Neural cell (in vitro differentiated cells): ENCODE data around the gene FLVCR1. TPM values are rescaled to one million over a fixed set of nuclear protein-coding genes. Genes with fewer than 3 reads are reported as not detected.

Source experiments
- H2AFZ ChIP-seq: fragments of 200-600, 300-800 bp; sonication (generic), shearing (Covaris generic); 2 replicates; pipeline ENCODE4 v1.6.0; 2014; ENCODE audit warnings: low read depth, mild to moderate bottlenecking, antibody characterized with exemption, low read length, moderate library complexity
- H3F3A ChIP-seq: fragments of 200-600 bp; shearing (Covaris generic); 2 replicates; pipeline ENCODE4 v1.6.1; 2016; ENCODE audit warnings: mild to moderate bottlenecking, moderate library complexity, mixed read lengths, antibody characterized with exemption, low read length; ENCODE audit not compliant: insufficient read depth, poor library complexity, severe bottlenecking
- H3K27ac ChIP-seq: fragments of 200-600, 300-800 bp; sonication (generic), shearing (Covaris generic); 2 replicates; pipeline ENCODE4 v1.5.1; 2014; ENCODE audit warnings: mild to moderate bottlenecking, low read length, moderate library complexity
- H3K27me3 ChIP-seq: fragments of 300-800, 200-600 bp; sonication (generic), shearing (Covaris generic); 2 replicates; pipeline ENCODE4 v1.6.0; 2014; ENCODE audit warnings: mild to moderate bottlenecking, low read depth, low read length, moderate library complexity; ENCODE audit not compliant: insufficient read depth
- H3K36me3 ChIP-seq: fragments of 300-800, 200-600 bp; sonication (generic), shearing (Covaris generic); 2 replicates; pipeline ENCODE4 v1.5.1; 2014; ENCODE audit warnings: mild to moderate bottlenecking, antibody characterized with exemption, low read length, moderate library complexity; ENCODE audit not compliant: insufficient read depth
- H3K4me2 ChIP-seq: fragments of 300-800, 200-600 bp; sonication (generic), shearing (Covaris generic); 2 replicates; pipeline ENCODE4 v1.6.0; 2014; ENCODE audit warnings: mild to moderate bottlenecking, low read length
- H3K4me3 ChIP-seq: fragments of 300-800, 200-600 bp; sonication (generic), shearing (Covaris generic); 2 replicates; pipeline ENCODE4 v1.5.1; 2014; ENCODE audit warnings: mild to moderate bottlenecking, low read length, moderate library complexity
- H3K79me2 ChIP-seq: fragments of 200-600 bp; shearing (Covaris generic); replicated peaks from 2 replicates; pipeline ENCODE4 v1.6.0; 2014; ENCODE audit warnings: mild to moderate bottlenecking, low read length, moderate library complexity; ENCODE audit not compliant: insufficient read depth
- H3K9ac ChIP-seq: fragments of 300-800, 200-600 bp; sonication (generic), shearing (Covaris generic); 2 replicates; pipeline ENCODE4 v1.6.1; 2016; ENCODE audit warnings: mild to moderate bottlenecking, low read length, mixed read lengths
- H3K9me2 ChIP-seq: fragments of 200-600 bp; shearing (Covaris generic); 2 replicates; pipeline ENCODE4 v1.6.1; 2016; ENCODE audit warnings: mild to moderate bottlenecking, low read length, mixed read lengths; ENCODE audit not compliant: insufficient read depth
- H3K9me3 ChIP-seq: fragments of 200-600, 300-800 bp; sonication (generic), shearing (Covaris generic); 2 replicates; pipeline ENCODE4 v1.6.1; 2016; ENCODE audit warnings: mild to moderate bottlenecking, mixed run types, low read length, moderate library complexity, mixed read lengths
- H4K20me1 ChIP-seq: fragments of 200-600 bp; shearing (Covaris generic); 2 replicates; pipeline ENCODE4 v1.6.1; 2016; ENCODE audit warnings: mild to moderate bottlenecking, mixed run types; ENCODE audit not compliant: insufficient read depth
- EP300 ChIP-seq: fragments of 450-650 bp; conservative IDR thresholded peaks from 2 replicates; pipeline ENCODE4 v1.6.1; 2014; ENCODE audit warnings: antibody characterized with exemption, mild to moderate bottlenecking, moderate library complexity; ENCODE audit not compliant: poor library complexity, severe bottlenecking
- EZH2 ChIP-seq: fragments of 200-600, 300-800 bp; shearing (Covaris generic), sonication (generic); IDR thresholded peaks from 2 replicates; pipeline ENCODE4 v1.6.1; 2014; ENCODE audit warnings: antibody characterized with exemption, low read length, borderline replicate concordance, mild to moderate bottlenecking; ENCODE audit not compliant: insufficient read depth, poor library complexity, severe bottlenecking
- MXI1 ChIP-seq: fragments of 450-650 bp; conservative IDR thresholded peaks from 2 replicates; pipeline ENCODE4 v1.6.1; 2014; ENCODE audit warnings: antibody characterized with exemption, mild to moderate bottlenecking; ENCODE audit not compliant: poor library complexity, severe bottlenecking
- POLR2AphosphoS5 ChIP-seq: IDR thresholded peaks from 2 replicates; pipeline ENCODE4 v1.6.1; 2012
- RAD21 ChIP-seq: fragments of 450-650 bp; conservative IDR thresholded peaks from 2 replicates; pipeline ENCODE4 v1.6.1; 2014; ENCODE audit warnings: antibody characterized with exemption, mild to moderate bottlenecking, moderate library complexity
- SMC3 ChIP-seq: fragments of 450-650 bp; conservative IDR thresholded peaks from 2 replicates; pipeline ENCODE4 v1.6.1; 2014; ENCODE audit warnings: antibody characterized with exemption, mild to moderate bottlenecking, moderate library complexity; ENCODE audit not compliant: poor library complexity
- TAF1 ChIP-seq: IDR thresholded peaks from 2 replicates; pipeline ENCODE4 v1.6.1; 2012; ENCODE audit warnings: low read depth
- polyA plus RNA-seq: library from polyadenylated mRNA; depleted of rRNA; stranded (reverse); fragments of >200 nt; gene quantifications from 2 replicates; pipeline ENCODE4 v1.2.3, GENCODE V29; 2014
- TF ChIP-seq, protein P1 (sequence below): IDR thresholded peaks from 2 replicates; pipeline ENCODE4 v1.6.1; 2012; ENCODE audit warnings: borderline replicate concordance
- TF ChIP-seq, protein P2 (sequence below): fragments of 450-650 bp; IDR thresholded peaks from 2 replicates; pipeline ENCODE4 v1.5.1; 2014; ENCODE audit warnings: antibody characterized with exemption, mild to moderate bottlenecking, moderate library complexity; ENCODE audit not compliant: poor library complexity, severe bottlenecking

Gene FLVCR1
- polyA plus RNA-seq, 1 donor from 2014 or later = 37.8 TPM

DNA sequence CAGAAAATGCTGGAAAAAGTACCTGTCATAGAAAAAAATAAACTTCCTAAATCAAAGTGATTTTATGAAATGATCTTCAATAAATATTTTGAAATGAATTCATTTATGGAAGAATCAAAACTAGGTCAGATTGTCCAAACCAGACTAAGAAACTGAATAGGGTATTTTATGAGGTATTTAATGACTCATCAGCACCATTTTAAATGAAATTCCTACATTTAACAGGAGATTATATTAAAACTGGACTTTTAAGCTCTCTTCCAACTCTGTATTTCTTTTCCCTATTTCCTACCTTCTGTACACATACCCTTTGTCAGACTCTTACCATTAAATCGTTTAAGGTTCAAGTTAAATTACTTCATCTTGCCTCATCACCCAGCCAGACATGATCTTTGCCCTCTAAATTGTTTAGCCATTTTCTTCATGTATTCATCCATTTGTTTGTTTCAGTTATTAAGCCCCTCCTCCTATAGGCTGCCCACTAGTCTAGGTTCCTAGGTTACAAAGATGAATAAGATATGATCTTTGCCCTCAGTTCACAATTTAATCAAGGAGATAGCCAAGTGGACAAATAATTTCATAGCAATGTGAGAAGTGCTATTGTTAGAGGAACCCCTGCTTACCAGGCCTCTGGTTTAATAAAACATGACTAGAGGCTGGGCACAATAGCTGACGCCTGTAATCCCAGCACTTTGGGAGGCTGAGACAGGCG is 41.4 kb upstream of the FLVCR1 start:
- Histone ChIP-seq H2AFZ (no peak overlapping the region), H3K27me3 (no peaks in the 10 kb centered on the region), H3K9me2 (no peaks in the 10 kb centered on the region), H3K79me2 (no peaks in the 10 kb centered on the region), H3K9ac (no peak overlapping the region), H3K27ac (no peak overlapping the region), H3K4me3 (no peak overlapping the region), H3K36me3 (no peaks in the 10 kb centered on the region), H4K20me1 (no peaks in the 10 kb centered on the region), H3K9me3 (no peaks in the 10 kb centered on the region), H3K4me2 (no peak overlapping the region), H3F3A (no peaks in the 10 kb centered on the region)
- TF ChIP-seq, protein P1, sequence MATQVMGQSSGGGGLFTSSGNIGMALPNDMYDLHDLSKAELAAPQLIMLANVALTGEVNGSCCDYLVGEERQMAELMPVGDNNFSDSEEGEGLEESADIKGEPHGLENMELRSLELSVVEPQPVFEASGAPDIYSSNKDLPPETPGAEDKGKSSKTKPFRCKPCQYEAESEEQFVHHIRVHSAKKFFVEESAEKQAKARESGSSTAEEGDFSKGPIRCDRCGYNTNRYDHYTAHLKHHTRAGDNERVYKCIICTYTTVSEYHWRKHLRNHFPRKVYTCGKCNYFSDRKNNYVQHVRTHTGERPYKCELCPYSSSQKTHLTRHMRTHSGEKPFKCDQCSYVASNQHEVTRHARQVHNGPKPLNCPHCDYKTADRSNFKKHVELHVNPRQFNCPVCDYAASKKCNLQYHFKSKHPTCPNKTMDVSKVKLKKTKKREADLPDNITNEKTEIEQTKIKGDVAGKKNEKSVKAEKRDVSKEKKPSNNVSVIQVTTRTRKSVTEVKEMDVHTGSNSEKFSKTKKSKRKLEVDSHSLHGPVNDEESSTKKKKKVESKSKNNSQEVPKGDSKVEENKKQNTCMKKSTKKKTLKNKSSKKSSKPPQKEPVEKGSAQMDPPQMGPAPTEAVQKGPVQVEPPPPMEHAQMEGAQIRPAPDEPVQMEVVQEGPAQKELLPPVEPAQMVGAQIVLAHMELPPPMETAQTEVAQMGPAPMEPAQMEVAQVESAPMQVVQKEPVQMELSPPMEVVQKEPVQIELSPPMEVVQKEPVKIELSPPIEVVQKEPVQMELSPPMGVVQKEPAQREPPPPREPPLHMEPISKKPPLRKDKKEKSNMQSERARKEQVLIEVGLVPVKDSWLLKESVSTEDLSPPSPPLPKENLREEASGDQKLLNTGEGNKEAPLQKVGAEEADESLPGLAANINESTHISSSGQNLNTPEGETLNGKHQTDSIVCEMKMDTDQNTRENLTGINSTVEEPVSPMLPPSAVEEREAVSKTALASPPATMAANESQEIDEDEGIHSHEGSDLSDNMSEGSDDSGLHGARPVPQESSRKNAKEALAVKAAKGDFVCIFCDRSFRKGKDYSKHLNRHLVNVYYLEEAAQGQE = no peak
- TF ChIP-seq, protein P2, sequence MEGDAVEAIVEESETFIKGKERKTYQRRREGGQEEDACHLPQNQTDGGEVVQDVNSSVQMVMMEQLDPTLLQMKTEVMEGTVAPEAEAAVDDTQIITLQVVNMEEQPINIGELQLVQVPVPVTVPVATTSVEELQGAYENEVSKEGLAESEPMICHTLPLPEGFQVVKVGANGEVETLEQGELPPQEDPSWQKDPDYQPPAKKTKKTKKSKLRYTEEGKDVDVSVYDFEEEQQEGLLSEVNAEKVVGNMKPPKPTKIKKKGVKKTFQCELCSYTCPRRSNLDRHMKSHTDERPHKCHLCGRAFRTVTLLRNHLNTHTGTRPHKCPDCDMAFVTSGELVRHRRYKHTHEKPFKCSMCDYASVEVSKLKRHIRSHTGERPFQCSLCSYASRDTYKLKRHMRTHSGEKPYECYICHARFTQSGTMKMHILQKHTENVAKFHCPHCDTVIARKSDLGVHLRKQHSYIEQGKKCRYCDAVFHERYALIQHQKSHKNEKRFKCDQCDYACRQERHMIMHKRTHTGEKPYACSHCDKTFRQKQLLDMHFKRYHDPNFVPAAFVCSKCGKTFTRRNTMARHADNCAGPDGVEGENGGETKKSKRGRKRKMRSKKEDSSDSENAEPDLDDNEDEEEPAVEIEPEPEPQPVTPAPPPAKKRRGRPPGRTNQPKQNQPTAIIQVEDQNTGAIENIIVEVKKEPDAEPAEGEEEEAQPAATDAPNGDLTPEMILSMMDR = no peak
- no peak for TF ChIP-seq RAD21
- no peak for TF ChIP-seq TAF1
- TF ChIP-seq MXI1 = no peak
- no peak for TF ChIP-seq EZH2
- no peak for TF ChIP-seq EP300
- no peak for TF ChIP-seq POLR2AphosphoS5
- TF ChIP-seq SMC3 = no peak

DNA sequence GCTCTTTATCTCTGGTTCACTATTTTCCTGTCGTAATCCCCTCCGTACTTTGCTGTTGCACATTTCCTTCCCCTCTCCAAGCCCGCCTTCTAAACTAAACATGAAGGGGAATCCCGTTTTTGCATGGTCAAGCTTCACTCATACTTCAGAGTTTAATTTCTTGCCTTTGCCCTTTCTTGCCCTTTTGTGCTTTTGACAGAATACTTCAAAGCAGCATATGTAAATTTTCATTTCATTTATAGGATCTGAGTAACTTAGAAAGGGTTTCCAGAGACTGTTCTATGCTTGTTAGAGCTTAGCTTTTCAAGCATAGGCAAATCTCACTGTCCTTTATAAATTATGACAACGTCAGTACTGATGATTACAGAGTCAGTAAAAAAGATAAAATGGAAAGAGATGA is 38.3 kb upstream of the FLVCR1 start:
- no peak for TF ChIP-seq EZH2
- TF ChIP-seq MXI1 = no peak
- TF ChIP-seq, protein P2 = no peak
- no peak for TF ChIP-seq RAD21
- TF ChIP-seq, protein P1 = no peak
- TF ChIP-seq TAF1 = no peak
- TF ChIP-seq EP300 = no peak
- TF ChIP-seq POLR2AphosphoS5 = no peak
- no peak overlapping the region for H3K9ac ChIP-seq
- no peak overlapping the region for H3K4me3 ChIP-seq
- no peaks in the 10 kb centered on the region for H3K9me3 ChIP-seq
- no peaks in the 10 kb centered on the region for H3K27me3 ChIP-seq
- H4K20me1 ChIP-seq = no peaks in the 10 kb centered on the region
- H3K4me2 ChIP-seq = no peak overlapping the region
- H3K36me3 ChIP-seq = no peaks in the 10 kb centered on the region
- no peaks in the 10 kb centered on the region for H3F3A ChIP-seq
- no peak overlapping the region for H3K27ac ChIP-seq
- no peaks in the 10 kb centered on the region for H3K79me2 ChIP-seq
- H3K9me2 ChIP-seq = no peaks in the 10 kb centered on the region
- no peak overlapping the region for H2AFZ ChIP-seq
